BE2C (cell line): ENCODE data around the gene CDCA5.

Experiments used
- DNase-seq: peaks from one replicate; pipeline ENCODE4 v3.0.0-alpha.2; 2020
- H3K27me3 ChIP-seq: fragments of 250-450 bp; sonication (Bioruptor Pico); 2 replicates; pipeline ENCODE4 v1.5.1; 2020; ENCODE audit warnings: mild to moderate bottlenecking
- H3K36me3 ChIP-seq: fragments of 250-450 bp; sonication (Bioruptor Pico); 2 replicates; pipeline ENCODE4 v1.5.1; 2020; ENCODE audit warnings: mild to moderate bottlenecking
- H3K4me1 ChIP-seq: fragments of 250-450 bp; sonication (Bioruptor Pico); 2 replicates; pipeline ENCODE4 v1.5.1; 2020
- H3K4me3 ChIP-seq: 2 replicates; pipeline ENCODE4 v1.5.1; 2011; ENCODE audit warnings: low read depth, low read length
- H3K9me3 ChIP-seq: fragments of 250-450 bp; sonication (Bioruptor Pico); 2 replicates; pipeline ENCODE4 v1.5.1; 2020
- CTCF ChIP-seq: IDR thresholded peaks from 2 replicates; pipeline ENCODE4 v1.5.1; 2012; ENCODE audit warnings: mild to moderate bottlenecking, low read depth, low read length

Gene CDCA5

GRCh38 chr11:65115361-65116082, 31.7 kb upstream of the CDCA5 start:
- peaks cover 5% of the 10 kb centered on the region for H3K4me1 ChIP-seq
- no peaks in the 10 kb centered on the region for H3K9me3 ChIP-seq
- H3K27me3 ChIP-seq: no peaks in the 10 kb centered on the region
- DNase-seq: no peak
- H3K4me3 ChIP-seq: no peak overlapping the region
- TF ChIP-seq CTCF: no peak
- H3K36me3 ChIP-seq: peaks cover 11% of the 10 kb centered on the region

- no peak for DNase-seq
- H3K4me3 ChIP-seq: no peak overlapping the region
- peaks cover 7% of the 10 kb centered on the region for H3K36me3 ChIP-seq
- no peaks in the 10 kb centered on the region for H3K27me3 ChIP-seq
- no peak for TF ChIP-seq CTCF
- peaks cover 5% of the 10 kb centered on the region for H3K4me1 ChIP-seq
- no peaks in the 10 kb centered on the region for H3K9me3 ChIP-seq
These were observed 30.8 kb upstream of the CDCA5 start for GRCh38 chr11:65114538-65115171.

- Histone ChIP-seq H3K4me1 (peaks cover 5% of the 10 kb centered on the region), H3K36me3 (peaks cover 10% of the 10 kb centered on the region), H3K9me3 (no peaks in the 10 kb centered on the region), H3K4me3 (no peak overlapping the region), H3K27me3 (no peaks in the 10 kb centered on the region)
- no peak for TF ChIP-seq CTCF
- DNase-seq: no peak
These were observed 30.0 kb upstream of the CDCA5 start for GRCh38 chr11:65113839-65114238.

- peak; percentile 38 for DNase-seq
- no peaks in the 10 kb centered on the region for H3K9me3 ChIP-seq
- TF ChIP-seq CTCF: no peak
- no peaks in the 10 kb centered on the region for H3K27me3 ChIP-seq
- H3K4me3 ChIP-seq: peak overlapping the region; percentile 69
- peaks cover 10% of the 10 kb centered on the region for H3K36me3 ChIP-seq
- peaks cover 5% of the 10 kb centered on the region for H3K4me1 ChIP-seq
These were observed 29.5 kb upstream of the CDCA5 start for GRCh38 chr11:65113361-65113756.

GRCh38 chr11:65112546-65113360, 28.9 kb upstream of the CDCA5 start:
- Histone ChIP-seq H3K27me3 (no peaks in the 10 kb centered on the region), H3K9me3 (no peaks in the 10 kb centered on the region), H3K4me1 (peaks cover 5% of the 10 kb centered on the region), H3K4me3 (peak overlapping the region; percentile 69), H3K36me3 (peaks cover 10% of the 10 kb centered on the region)
- peak; percentile 65 for DNase-seq
- peak; percentile 56 for TF ChIP-seq CTCF
